GM19240 (cell line): Measurements from ENCODE around the gene EPHA6.
"Not testable (repeated sequence)": the region's sequence is repeated elsewhere in the genome, so short reads cannot be mapped to it uniquely, and the experiment has no call there.

ENCODE experiments used
- DNase-seq: peaks from one replicate; pipeline ENCODE4 v3.0.0; 2011; ENCODE audit warnings: low spot score; ENCODE audit not compliant: insufficient read length

Gene EPHA6

GRCh38 chr3:97010881-97011657, 196.7 kb downstream of the EPHA6 start:
- no peak for DNase-seq

DNA sequence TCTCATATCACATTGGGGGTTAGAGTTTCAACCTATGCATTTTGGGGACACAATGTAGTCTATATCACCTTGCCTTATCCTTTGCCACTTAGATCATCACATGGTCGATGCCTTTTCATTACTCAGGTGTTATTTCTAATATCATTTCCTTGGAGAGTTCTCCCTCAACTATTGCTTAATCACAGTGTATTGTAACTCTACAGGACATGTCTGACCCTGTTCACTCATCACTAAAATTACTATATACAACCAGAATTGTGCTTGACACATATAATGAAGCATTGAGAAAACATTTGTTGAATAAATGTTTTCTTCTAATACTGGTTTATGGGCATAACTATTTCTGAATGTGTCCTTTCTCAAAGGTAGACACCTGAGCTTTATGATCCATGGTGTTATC, 207.4 kb downstream of the EPHA6 start:
- no peak for DNase-seq

- not testable (repeated sequence) for DNase-seq
These were observed 211.2 kb downstream of the EPHA6 start for GRCh38 chr3:97025612-97026011.

- no peak for DNase-seq
These were observed 215.6 kb downstream of the EPHA6 start for GRCh38 chr3:97029972-97030371.

DNA sequence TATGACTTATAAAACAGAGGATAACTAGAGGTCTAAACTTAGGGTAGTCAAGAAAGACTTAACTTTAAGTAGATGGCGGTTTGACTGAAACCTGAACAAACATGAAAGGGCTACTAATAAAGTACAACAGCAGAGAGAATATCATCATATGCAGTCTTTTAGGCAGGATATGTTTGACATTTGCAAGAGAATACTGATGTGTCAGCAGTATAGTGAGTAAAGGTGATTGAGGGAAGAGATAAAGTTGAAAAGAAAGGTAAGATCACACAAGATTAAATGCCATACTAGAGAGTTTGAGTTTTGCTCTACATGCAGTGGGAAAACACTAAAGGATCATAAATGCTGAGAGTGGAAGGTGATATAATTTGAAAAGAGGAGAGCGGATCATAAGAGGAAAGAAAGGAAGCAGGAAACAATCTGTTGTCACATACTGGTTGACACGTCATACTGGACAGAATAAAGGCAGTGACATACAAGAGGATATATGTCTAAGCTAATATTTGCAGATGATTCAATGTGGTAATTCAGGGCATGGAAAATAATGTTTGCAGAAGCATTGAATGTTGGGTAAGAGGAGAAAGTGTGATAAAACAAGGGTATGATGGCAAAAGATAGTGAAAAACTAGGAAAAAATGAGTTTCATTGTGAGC, 223.0 kb downstream of the EPHA6 start:
- DNase-seq = no peak

- DNase-seq = no peak
These were observed 229.0 kb downstream of the EPHA6 start for GRCh38 chr3:97043411-97043810.

DNA sequence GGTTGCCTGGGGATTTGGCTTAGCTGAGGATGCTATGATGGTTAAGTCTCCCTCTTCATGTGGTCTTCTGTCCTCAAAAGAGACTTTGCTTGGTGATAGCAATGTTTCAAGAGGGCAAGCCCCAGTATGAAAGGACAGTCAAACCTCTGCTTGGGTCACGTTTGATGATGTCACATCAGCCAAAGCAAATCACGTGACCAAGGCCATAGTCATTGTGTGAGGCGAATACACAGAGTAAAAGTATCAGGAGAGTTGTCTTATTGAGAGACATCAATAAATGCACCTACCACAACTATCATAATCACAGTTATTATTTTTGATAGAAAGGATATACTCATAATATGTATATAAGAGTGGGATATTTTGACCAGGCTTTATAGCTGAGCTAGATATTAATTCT, 243.0 kb downstream of the EPHA6 start:
- DNase-seq = no peak

DNA sequence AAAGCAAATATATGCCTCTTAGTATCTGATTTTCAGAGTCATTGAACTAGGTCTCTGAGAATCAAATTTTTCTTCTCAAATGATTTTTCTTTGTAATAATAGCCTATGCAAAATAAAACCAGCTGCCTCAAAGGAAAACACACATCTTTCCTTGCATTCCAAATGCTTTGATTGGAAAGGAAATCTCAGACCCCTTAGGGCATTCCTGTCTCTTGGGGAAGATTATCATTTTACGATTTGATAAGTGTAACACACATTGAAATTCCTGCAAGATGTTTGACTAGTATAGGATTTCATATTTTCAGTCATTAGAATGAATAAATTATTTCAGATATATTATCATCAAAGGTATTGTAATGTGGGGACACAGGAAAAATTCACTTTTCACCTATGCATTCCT, 244.8 kb downstream of the EPHA6 start:
- no peak for DNase-seq

- DNase-seq = no peak
These were observed 252.1 kb downstream of the EPHA6 start for GRCh38 chr3:97066531-97066930.

GRCh38 chr3:97070302-97070701, 255.9 kb downstream of the EPHA6 start:
- DNase-seq = no peak

GRCh38 chr3:97074546-97074945, 260.2 kb downstream of the EPHA6 start:
- DNase-seq = no peak

DNA sequence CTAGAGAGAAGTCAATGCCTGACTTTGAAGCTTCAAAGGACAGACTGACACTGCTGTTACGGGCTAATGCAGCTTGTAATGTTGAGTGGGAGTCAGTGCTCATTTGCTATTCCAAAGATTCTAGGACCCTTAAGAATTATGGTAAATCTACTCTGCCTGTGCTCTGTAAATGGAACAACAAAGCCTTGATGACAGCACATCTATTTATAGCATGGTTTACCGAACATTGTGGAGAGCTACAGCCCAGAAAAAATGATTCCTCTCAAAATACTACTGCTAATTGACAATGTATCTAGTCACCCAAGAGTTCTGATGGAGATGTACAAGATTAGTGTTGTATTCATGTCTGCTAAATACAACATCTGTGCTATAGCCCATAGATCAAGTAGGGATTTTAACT, 262.3 kb downstream of the EPHA6 start:
- no peak for DNase-seq

DNA sequence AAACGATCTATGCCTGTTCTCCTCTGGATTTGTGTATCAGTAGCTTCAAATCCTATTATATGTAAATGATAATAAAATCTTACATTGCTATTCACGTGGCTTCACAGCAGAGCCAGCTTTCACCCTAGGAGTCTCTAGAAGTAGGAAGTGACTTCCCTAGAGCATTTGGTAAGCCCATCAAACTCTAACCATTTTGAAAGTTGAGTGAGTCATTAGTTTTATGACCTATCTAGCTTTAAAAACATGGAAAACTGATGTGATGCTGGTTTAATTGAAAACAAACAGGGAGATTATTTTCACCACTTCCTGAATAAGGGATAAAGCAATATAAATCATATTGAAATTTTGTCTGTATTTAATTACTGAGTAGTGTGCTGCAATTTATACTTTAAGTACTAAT, 275.2 kb downstream of the EPHA6 start:
- no peak for DNase-seq

- no peak for DNase-seq
These were observed 288.2 kb downstream of the EPHA6 start for GRCh38 chr3:97102641-97103040.

- DNase-seq = no peak
These were observed 291.7 kb downstream of the EPHA6 start for GRCh38 chr3:97105989-97106651.

DNA sequence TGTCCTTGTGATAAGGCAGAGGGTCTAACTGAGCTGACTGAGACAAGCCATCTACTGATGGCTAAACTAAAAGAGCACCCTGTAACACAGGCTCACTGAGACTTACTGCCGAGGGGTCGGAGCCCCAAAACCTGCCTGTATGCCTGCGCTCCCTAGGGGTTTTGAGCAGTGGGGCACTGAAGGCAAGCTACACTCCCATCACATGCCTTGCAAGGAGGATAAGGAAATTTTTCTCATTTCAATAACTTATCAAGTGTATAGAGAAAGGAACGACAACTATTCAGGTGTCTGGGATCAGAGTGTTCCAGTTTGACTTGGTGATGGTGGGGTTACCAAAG, 292.2 kb downstream of the EPHA6 start:
- no peak for DNase-seq

GRCh38 chr3:97108136-97108535, 293.7 kb downstream of the EPHA6 start:
- DNase-seq = no peak

- DNase-seq = no peak
These were observed 296.9 kb downstream of the EPHA6 start for GRCh38 chr3:97111244-97111643.

- no peak for DNase-seq
These were observed 307.0 kb downstream of the EPHA6 start for GRCh38 chr3:97121386-97121785.

DNA sequence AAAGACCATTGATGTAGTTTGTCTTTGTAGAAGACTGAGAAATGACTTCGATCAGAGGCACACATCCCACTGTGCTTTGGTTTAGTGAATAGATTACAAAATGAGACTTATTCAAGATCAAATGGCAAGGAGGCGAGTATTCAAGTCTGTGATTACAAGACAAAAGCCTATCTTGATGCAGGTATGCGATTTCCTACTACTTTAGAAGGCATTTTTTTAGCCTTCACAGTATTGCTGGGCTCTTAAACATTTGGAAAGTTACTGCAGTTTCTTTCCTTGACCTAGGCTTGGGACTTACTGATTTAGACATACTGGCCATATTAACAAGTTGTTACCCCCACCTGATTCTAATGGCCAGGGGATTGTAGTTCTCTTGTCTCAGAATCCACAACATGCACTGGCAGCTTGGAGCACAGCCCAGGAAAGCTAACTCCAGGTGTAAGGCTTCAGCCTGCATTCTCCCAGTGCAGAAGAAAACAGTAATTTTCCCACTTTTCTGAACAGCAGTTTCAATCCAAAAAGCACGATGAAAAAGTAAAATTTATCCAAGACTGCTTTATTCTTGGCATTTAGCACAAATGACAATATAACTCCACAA, 311.6 kb downstream of the EPHA6 start:
- DNase-seq = no peak

DNA sequence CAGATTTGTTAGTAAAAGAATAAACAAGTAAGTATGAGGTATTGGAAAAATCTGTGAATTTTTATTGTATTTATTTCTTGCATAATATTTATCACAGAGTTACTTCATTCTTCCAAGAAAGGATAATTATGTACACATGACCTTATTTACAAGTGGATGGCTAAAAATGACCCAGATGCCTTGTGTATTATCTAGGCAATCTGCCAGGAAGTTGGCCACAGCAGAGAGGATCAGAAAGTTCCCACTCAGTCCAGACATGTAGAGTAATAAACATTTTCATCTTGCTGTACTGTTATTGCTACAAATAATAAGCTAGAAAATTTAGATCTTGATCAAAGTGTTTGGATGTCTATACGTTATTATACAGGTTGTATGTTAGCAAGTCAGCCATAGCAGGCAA, 317.1 kb downstream of the EPHA6 start:
- no peak for DNase-seq

GRCh38 chr3:97138914-97139541, 324.6 kb downstream of the EPHA6 start:
- no peak for DNase-seq
